ENCODE data around the gene KLF9. TPM values are rescaled to one million over a fixed set of nuclear protein-coding genes. Genes with fewer than 3 reads are reported as not detected.

The KLF9 gene
- total and polyA plus RNA-seq, 9 of the 15 experiments (the other 6 are each of a cell fraction or from before 2014, with no cell fraction given), result 3.3 to 11.9 (median 6.9) TPM

DNA sequence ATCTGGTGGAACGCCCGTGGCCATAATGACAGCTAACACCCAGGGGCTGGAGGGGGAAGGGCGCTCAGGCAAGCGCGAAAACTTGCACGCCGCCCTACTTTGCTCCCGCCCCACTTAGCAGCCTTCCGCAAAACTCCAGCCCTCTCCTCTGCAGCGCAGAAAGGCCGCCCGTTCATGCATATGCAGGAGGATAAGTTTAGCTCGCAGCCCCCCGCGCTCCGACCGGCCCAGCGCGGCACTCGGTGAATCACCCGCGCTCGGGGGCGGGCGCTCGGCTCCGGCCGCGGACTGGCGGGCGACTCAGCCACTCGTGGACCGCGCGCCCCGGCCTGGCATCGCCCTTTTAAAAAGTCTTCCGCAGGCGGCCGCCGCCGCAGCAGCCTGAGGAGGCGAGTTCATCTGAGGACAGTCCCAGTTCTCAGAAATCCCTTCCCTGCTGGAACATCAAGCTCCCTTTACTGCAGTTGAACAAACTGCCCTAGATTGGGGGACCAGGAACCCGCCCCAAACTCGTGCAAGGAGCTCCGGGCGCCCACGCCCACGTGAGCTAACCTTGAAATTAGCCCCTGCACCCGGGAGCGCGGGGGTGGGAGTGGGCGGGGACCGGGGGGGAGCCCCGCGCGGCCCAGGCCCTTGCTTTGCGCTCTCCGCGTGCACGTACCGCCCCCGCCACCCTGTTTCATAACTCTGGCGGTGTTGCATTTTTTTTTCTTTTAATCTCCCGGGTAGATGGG lies 4.5 kb upstream of the KLF9 start (continued):
- TF ChIP-seq JUN (IDR thresholded peaks at IDR 0.05; ENCODE audit: borderline replicate concordance, low read depth, low read length) (0 out of 2 replicates have a peak, but pooled peaks have one; percentile 7), JUN (CRISPR knock-in tag; IDR thresholded peaks at IDR 0.05; ENCODE audit: borderline replicate concordance) (no peak), KAT2B (IDR thresholded peaks at IDR 0.05; ENCODE audit: low read depth, low read length) (no peak), MECOM (CRISPR knock-in tag; IDR thresholded peaks at IDR 0.05) (no peak), ZNF124 (CRISPR knock-in tag; IDR thresholded peaks at IDR 0.05) (no peak), ZFPM2 (CRISPR knock-in tag; IDR thresholded peaks at IDR 0.05) (no peak), NCOR1 (IDR thresholded peaks at IDR 0.05) (peak; percentile 61; the same call in 1 of the 2 replicates), POLR2H (tag; IDR thresholded peaks at IDR 0.05; ENCODE audit: low read depth) (no peak; the same call in 1 of the 2 replicates), SRSF7 (optimal IDR thresholded peaks at IDR 0.05; ENCODE audit: low read depth, low read length) (no peak), MYNN (IDR thresholded peaks at IDR 0.05) (no peak), MYNN (CRISPR knock-in tag; IDR thresholded peaks at IDR 0.05) (no peak), ZNF224 (CRISPR knock-in tag; IDR thresholded peaks at IDR 0.05) (no peak), NCOA2 (IDR thresholded peaks at IDR 0.05; ENCODE audit: partially characterized antibody in 2 of 2) (no peak), ZNF3 (CRISPR knock-in tag; IDR thresholded peaks at IDR 0.05) (no peak), KLF16 (IDR thresholded peaks at IDR 0.05) (no peak), ELF4 (CRISPR knock-in tag; IDR thresholded peaks at IDR 0.05) (no peak), MCM3 (IDR thresholded peaks at IDR 0.05) (no peak), MTF1 (CRISPR knock-in tag; IDR thresholded peaks at IDR 0.05; ENCODE audit: borderline replicate concordance) (no peak)
- TF ChIP-seq, protein P1, sequence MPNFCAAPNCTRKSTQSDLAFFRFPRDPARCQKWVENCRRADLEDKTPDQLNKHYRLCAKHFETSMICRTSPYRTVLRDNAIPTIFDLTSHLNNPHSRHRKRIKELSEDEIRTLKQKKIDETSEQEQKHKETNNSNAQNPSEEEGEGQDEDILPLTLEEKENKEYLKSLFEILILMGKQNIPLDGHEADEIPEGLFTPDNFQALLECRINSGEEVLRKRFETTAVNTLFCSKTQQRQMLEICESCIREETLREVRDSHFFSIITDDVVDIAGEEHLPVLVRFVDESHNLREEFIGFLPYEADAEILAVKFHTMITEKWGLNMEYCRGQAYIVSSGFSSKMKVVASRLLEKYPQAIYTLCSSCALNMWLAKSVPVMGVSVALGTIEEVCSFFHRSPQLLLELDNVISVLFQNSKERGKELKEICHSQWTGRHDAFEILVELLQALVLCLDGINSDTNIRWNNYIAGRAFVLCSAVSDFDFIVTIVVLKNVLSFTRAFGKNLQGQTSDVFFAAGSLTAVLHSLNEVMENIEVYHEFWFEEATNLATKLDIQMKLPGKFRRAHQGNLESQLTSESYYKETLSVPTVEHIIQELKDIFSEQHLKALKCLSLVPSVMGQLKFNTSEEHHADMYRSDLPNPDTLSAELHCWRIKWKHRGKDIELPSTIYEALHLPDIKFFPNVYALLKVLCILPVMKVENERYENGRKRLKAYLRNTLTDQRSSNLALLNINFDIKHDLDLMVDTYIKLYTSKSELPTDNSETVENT (CRISPR knock-in tag; IDR thresholded peaks at IDR 0.05), result no peak
- TF ChIP-seq, protein P2, sequence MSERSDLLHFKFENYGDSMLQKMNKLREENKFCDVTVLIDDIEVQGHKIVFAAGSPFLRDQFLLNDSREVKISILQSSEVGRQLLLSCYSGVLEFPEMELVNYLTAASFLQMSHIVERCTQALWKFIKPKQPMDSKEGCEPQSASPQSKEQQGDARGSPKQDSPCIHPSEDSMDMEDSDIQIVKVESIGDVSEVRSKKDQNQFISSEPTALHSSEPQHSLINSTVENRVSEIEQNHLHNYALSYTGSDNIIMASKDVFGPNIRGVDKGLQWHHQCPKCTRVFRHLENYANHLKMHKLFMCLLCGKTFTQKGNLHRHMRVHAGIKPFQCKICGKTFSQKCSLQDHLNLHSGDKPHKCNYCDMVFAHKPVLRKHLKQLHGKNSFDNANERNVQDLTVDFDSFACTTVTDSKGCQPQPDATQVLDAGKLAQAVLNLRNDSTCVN (CRISPR knock-in tag; IDR thresholded peaks at IDR 0.05), result no peak
- TF ChIP-seq, protein P3, sequence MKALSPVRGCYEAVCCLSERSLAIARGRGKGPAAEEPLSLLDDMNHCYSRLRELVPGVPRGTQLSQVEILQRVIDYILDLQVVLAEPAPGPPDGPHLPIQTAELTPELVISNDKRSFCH (CRISPR knock-in tag; IDR thresholded peaks at IDR 0.05), result no peak
- TF ChIP-seq, protein P3 (tag; IDR thresholded peaks at IDR 0.05), result no peak
- TF ChIP-seq, protein P4, sequence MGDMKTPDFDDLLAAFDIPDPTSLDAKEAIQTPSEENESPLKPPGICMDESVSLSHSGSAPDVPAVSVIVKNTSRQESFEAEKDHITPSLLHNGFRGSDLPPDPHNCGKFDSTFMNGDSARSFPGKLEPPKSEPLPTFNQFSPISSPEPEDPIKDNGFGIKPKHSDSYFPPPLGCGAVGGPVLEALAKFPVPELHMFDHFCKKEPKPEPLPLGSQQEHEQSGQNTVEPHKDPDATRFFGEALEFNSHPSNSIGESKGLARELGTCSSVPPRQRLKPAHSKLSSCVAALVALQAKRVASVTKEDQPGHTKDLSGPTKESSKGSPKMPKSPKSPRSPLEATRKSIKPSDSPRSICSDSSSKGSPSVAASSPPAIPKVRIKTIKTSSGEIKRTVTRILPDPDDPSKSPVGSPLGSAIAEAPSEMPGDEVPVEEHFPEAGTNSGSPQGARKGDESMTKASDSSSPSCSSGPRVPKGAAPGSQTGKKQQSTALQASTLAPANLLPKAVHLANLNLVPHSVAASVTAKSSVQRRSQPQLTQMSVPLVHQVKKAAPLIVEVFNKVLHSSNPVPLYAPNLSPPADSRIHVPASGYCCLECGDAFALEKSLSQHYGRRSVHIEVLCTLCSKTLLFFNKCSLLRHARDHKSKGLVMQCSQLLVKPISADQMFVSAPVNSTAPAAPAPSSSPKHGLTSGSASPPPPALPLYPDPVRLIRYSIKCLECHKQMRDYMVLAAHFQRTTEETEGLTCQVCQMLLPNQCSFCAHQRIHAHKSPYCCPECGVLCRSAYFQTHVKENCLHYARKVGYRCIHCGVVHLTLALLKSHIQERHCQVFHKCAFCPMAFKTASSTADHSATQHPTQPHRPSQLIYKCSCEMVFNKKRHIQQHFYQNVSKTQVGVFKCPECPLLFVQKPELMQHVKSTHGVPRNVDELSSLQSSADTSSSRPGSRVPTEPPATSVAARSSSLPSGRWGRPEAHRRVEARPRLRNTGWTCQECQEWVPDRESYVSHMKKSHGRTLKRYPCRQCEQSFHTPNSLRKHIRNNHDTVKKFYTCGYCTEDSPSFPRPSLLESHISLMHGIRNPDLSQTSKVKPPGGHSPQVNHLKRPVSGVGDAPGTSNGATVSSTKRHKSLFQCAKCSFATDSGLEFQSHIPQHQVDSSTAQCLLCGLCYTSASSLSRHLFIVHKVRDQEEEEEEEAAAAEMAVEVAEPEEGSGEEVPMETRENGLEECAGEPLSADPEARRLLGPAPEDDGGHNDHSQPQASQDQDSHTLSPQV (IDR thresholded peaks at IDR 0.05), result no peak
